Activated CD8-positive, alpha-beta memory T cell treated with anti-CD3 and anti-CD28 coated beads for 24 hours (primary cell): ENCODE measurements around the gene TTC21B.
"Not testable (repeated sequence)": the region's sequence is repeated elsewhere in the genome, so short reads cannot be mapped to it uniquely, and the experiment has no call there.

Source experiments
- DNase-seq: peaks from one replicate; pipeline ENCODE4 v3.0.0-alpha.2; 2020

Gene TTC21B

GRCh38 chr2:165877565-165878550, 75.7 kb downstream of the TTC21B start:
- DNase-seq: no peak

- no peak for DNase-seq
Measured at GRCh38 chr2:165876712-165877111, 76.9 kb downstream of the TTC21B start.

GRCh38 chr2:165876269-165876668, 77.3 kb downstream of the TTC21B start:
- no peak for DNase-seq

- DNase-seq: no peak
Measured at GRCh38 chr2:165874445-165875039, 79.0 kb downstream of the TTC21B start.

GRCh38 chr2:165872101-165872791, 81.3 kb downstream of the TTC21B start:
- no peak for DNase-seq

- no peak for DNase-seq
Measured at GRCh38 chr2:165871025-165871424, 82.6 kb downstream of the TTC21B start.

- no peak for DNase-seq
Measured at GRCh38 chr2:165870346-165870745, 83.2 kb downstream of the TTC21B start.

- no peak for DNase-seq
Measured at GRCh38 chr2:165868211-165868610, 85.4 kb downstream of the TTC21B start.

GRCh38 chr2:165864296-165864695, 89.3 kb downstream of the TTC21B start:
- DNase-seq: no peak

- DNase-seq: no peak
Measured at GRCh38 chr2:165863810-165864261, 89.7 kb downstream of the TTC21B start.

GRCh38 chr2:165861083-165861482, 92.5 kb downstream of the TTC21B start:
- DNase-seq: not testable (repeated sequence)

- not testable (repeated sequence) for DNase-seq
Measured at GRCh38 chr2:165859723-165860122, 93.9 kb downstream of the TTC21B start.

GRCh38 chr2:165857876-165858275, 95.7 kb downstream of the TTC21B start:
- DNase-seq: no peak

GRCh38 chr2:165852394-165852793, 101.2 kb downstream of the TTC21B start:
- DNase-seq: no peak

GRCh38 chr2:165847001-165847400, 106.6 kb downstream of the TTC21B start:
- no peak for DNase-seq

GRCh38 chr2:165846056-165846455, 107.5 kb downstream of the TTC21B start:
- no peak for DNase-seq

GRCh38 chr2:165844216-165844615, 109.4 kb downstream of the TTC21B start:
- no peak for DNase-seq

- DNase-seq: no peak
Measured at GRCh38 chr2:165843351-165843750, 110.2 kb downstream of the TTC21B start.

GRCh38 chr2:165840333-165840958, 113.1 kb downstream of the TTC21B start:
- no peak for DNase-seq

- no peak for DNase-seq
Measured at GRCh38 chr2:165839610-165840009, 114.0 kb downstream of the TTC21B start.

GRCh38 chr2:165837122-165837521, 116.5 kb downstream of the TTC21B start:
- no peak for DNase-seq

- DNase-seq: no peak
Measured at GRCh38 chr2:165835363-165835762, 118.2 kb downstream of the TTC21B start.

GRCh38 chr2:165833156-165833555, 120.4 kb downstream of the TTC21B start:
- DNase-seq: no peak
